ENCODE results near the gene HOTAIR. TPM values are rescaled to one million over a fixed set of nuclear protein-coding genes. Genes with fewer than 3 reads are reported as not detected.

HOTAIR gene
- total RNA-seq = not detected in 2 replicates

GRCh38 chr12:53974084-53975063 is at the start of gene HOTAIR:
Gene HOTAIR, minus strand, starts transcription at chr12:53974954.

GRCh38 chr12:54000116-54001114 is 25.7 kb upstream of the HOTAIR start, which contains the start of gene HOXC9:
Gene HOXC9, plus strand, starts transcription at chr12:54000161. Its CDS starts 28 bp downstream, at chr12:54000189.

GRCh38 chr12:53984901-53985691 is 10.3 kb upstream of the HOTAIR start, which contains the start of gene HOXC10:
Gene HOXC10, plus strand, starts transcription at chr12:53985146. Its CDS starts 114 bp downstream, at chr12:53985260.

GRCh38 chr12:53972722-53973235 is 2.0 kb downstream of the HOTAIR start, which contains the start of gene HOXC11:
Gene HOXC11, plus strand, starts transcription at chr12:53973126. Its CDS starts 116 bp downstream, at chr12:53973242.

GRCh38 chr12:53954694-53955035 is 20.1 kb downstream of the HOTAIR start, which contains the start of gene HOXC12:
Gene HOXC12, plus strand, starts transcription at chr12:53954903. Its CDS starts 27 bp downstream, at chr12:53954930.

GRCh38 chr12:53938326-53939140 is 36.2 kb downstream of the HOTAIR start, which contains the start of gene HOXC13:
Gene HOXC13, plus strand, starts transcription at chr12:53938831. Its CDS starts 76 bp downstream, at chr12:53938907.

Other genes starting within 250 kb of the HOTAIR start
- gene CALCOCO1, start 247.5 kb downstream of the HOTAIR start, total RNA-seq = 41.0 and 71.3 TPM in 2 replicates
- not detected in 2 replicates for gene CISTR, start 223.0 kb downstream of the HOTAIR start, total RNA-seq
- not detected in 2 replicates for gene HOXC13, start 36.1 kb downstream of the HOTAIR start, total RNA-seq
- not detected in 2 replicates for gene HOXC12, start 20.1 kb downstream of the HOTAIR start, total RNA-seq
- not detected in 2 replicates for gene HOXC11, start 1.8 kb downstream of the HOTAIR start, total RNA-seq
- not detected in 2 replicates for gene HOXC10, start 10.2 kb upstream of the HOTAIR start, total RNA-seq
- not detected in 2 replicates for gene HOXC9, start 25.2 kb upstream of the HOTAIR start, total RNA-seq
- gene HOXC8, start 34.0 kb upstream of the HOTAIR start, total RNA-seq = not detected in 2 replicates
- gene HOXC6, start 53.5 kb upstream of the HOTAIR start, total RNA-seq = not detected in 2 replicates
- not detected in 2 replicates for gene HOXC5, start 58.1 kb upstream of the HOTAIR start, total RNA-seq
- not detected in 2 replicates for gene HOXC4, start 78.9 kb upstream of the HOTAIR start, total RNA-seq
- gene SMUG1, start 214.0 kb upstream of the HOTAIR start, total RNA-seq = 28.6 and 30.8 TPM in 2 replicates

All from nasal cavity respiratory epithelium epithelial cell of viscerocranial mucosa (primary cell).